Neural crest cell (in vitro differentiated cells): Measurements from ENCODE around the gene DHX40. TPM values are rescaled to one million over a fixed set of nuclear protein-coding genes. Genes with fewer than 3 reads are reported as not detected.
A peak's percentile ranks its signal among the peaks of the same experiment; 100 is the strongest.

ENCODE experiments used
- DNase-seq: peaks from one replicate; pipeline ENCODE4 v3.0.0; 2021; ENCODE audit warnings: low read depth, mixed read lengths, low spot score
- H3K27ac Mint-ChIP-seq: one replicate; pipeline ENCODE4 v1.8.0; 2021; ENCODE audit warnings: mild to moderate bottlenecking, mixed read lengths; ENCODE audit not compliant: unreplicated experiment
- H3K27me3 Mint-ChIP-seq: 2 replicates; pipeline ENCODE4 v1.8.0; 2021; ENCODE audit warnings: low read depth, mild to moderate bottlenecking, mixed read lengths
- H3K36me3 Mint-ChIP-seq: 2 replicates; pipeline ENCODE4 v1.8.0; 2021; ENCODE audit warnings: low read depth, mild to moderate bottlenecking, mixed read lengths
- H3K4me1 Mint-ChIP-seq: 2 replicates; pipeline ENCODE4 v1.8.0; 2021; ENCODE audit warnings: mixed read lengths
- H3K4me3 Mint-ChIP-seq: one replicate; pipeline ENCODE4 v1.8.0; 2021; ENCODE audit warnings: mild to moderate bottlenecking, mixed read lengths
- H3K9me3 Mint-ChIP-seq: 2 replicates; pipeline ENCODE4 v1.8.0; 2021; ENCODE audit warnings: mixed read lengths
- total RNA-seq: library from RNA; stranded (reverse); gene quantifications from 2 replicates; pipeline ENCODE4 v1.2.1, GENCODE V29; 2021
- TF ChIP-seq, protein P1 (sequence below): fragments of 200-600 bp; sonication (generic); conservative IDR thresholded peaks from 2 replicates; pipeline ENCODE4 v1.5.0; 2021; ENCODE audit warnings: antibody characterized with exemption, mild to moderate bottlenecking

DHX40 gene
- total RNA-seq, 1 donor from 2014 or later = 54.0 TPM

DNA sequence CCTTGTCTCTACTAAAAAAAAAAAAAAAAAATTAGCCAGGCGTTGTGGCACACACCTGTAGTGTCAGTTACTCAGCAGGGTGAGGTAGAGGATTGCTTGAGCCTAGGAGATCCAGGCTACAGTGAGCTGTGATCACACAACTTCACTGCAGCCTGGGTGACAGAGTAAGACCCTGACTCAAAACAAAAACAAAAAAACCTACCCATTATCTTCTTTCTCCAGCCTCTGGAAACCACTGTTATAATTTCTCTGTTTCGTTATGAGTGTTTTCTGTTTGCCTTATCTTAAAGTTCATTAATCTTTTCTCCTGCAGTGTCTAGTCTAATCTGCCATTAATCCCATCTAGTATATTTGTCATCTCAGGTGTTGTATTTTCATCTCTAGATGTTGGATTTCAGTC lies 35.7 kb downstream of the DHX40 start:
- H3K4me1 Mint-ChIP-seq = no peaks in the 10 kb centered on the region
- H3K4me3 Mint-ChIP-seq = no peak overlapping the region
- H3K9me3 Mint-ChIP-seq = no peaks in the 10 kb centered on the region
- no peak overlapping the region for H3K27ac Mint-ChIP-seq
- H3K27me3 Mint-ChIP-seq = no peaks in the 10 kb centered on the region
- TF ChIP-seq, protein P1, sequence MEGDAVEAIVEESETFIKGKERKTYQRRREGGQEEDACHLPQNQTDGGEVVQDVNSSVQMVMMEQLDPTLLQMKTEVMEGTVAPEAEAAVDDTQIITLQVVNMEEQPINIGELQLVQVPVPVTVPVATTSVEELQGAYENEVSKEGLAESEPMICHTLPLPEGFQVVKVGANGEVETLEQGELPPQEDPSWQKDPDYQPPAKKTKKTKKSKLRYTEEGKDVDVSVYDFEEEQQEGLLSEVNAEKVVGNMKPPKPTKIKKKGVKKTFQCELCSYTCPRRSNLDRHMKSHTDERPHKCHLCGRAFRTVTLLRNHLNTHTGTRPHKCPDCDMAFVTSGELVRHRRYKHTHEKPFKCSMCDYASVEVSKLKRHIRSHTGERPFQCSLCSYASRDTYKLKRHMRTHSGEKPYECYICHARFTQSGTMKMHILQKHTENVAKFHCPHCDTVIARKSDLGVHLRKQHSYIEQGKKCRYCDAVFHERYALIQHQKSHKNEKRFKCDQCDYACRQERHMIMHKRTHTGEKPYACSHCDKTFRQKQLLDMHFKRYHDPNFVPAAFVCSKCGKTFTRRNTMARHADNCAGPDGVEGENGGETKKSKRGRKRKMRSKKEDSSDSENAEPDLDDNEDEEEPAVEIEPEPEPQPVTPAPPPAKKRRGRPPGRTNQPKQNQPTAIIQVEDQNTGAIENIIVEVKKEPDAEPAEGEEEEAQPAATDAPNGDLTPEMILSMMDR = no peak
- DNase-seq = no peak
- peaks cover 12% of the 10 kb centered on the region for H3K36me3 Mint-ChIP-seq

DNA sequence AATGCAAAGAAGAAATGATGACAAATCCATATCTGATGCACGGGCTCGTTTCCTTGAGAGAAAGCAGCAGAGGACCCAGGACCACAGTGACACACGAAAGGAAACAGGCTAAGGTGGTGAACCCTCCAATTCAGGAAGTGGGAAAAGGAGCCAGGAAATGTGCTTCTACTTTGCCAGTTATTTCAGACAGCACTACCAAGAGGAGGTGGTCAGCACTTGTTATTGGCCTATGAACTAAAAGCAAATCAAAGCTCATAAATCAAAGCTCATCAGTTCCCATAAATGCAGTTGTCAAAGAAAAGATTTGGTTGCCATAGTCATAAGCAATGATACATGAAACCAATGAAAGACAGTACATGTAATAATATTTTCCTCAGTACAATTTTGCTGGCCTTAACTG lies 41.7 kb downstream of the DHX40 start:
- Mint-ChIP-seq H3K27me3 (no peaks in the 10 kb centered on the region), H3K36me3 (peaks cover 17% of the 10 kb centered on the region), H3K4me3 (no peak overlapping the region), H3K27ac (no peak overlapping the region), H3K9me3 (no peaks in the 10 kb centered on the region), H3K4me1 (no peaks in the 10 kb centered on the region)
- DNase-seq = no peak
- TF ChIP-seq, protein P1 = no peak

- H3K36me3 Mint-ChIP-seq = peaks cover 14% of the 10 kb centered on the region
- DNase-seq = no peak
- no peaks in the 10 kb centered on the region for H3K9me3 Mint-ChIP-seq
- no peaks in the 10 kb centered on the region for H3K27me3 Mint-ChIP-seq
- TF ChIP-seq, protein P1 = peak; percentile 45
- no peak overlapping the region for H3K4me3 Mint-ChIP-seq
- H3K27ac Mint-ChIP-seq = no peak overlapping the region
- H3K4me1 Mint-ChIP-seq = no peaks in the 10 kb centered on the region
Observed at GRCh38 chr17:59607817-59608403, 42.5 kb downstream of the DHX40 start.

GRCh38 chr17:59611503-59611902 lies 46.1 kb downstream of the DHX40 start:
- H3K9me3 Mint-ChIP-seq = no peaks in the 10 kb centered on the region
- no peak for DNase-seq
- peaks cover 8% of the 10 kb centered on the region for H3K36me3 Mint-ChIP-seq
- TF ChIP-seq, protein P1 = no peak
- H3K4me3 Mint-ChIP-seq = no peak overlapping the region
- no peak overlapping the region for H3K27ac Mint-ChIP-seq
- no peaks in the 10 kb centered on the region for H3K4me1 Mint-ChIP-seq
- H3K27me3 Mint-ChIP-seq = no peaks in the 10 kb centered on the region

GRCh38 chr17:59616253-59616920 lies 51.0 kb downstream of the DHX40 start:
- Mint-ChIP-seq H3K27me3 (no peaks in the 10 kb centered on the region), H3K9me3 (no peaks in the 10 kb centered on the region), H3K27ac (no peak overlapping the region), H3K4me3 (peak overlapping the region; percentile 64), H3K4me1 (peaks cover 27% of the 10 kb centered on the region), H3K36me3 (no peaks in the 10 kb centered on the region)
- TF ChIP-seq, protein P1 = no peak
- DNase-seq = no peak
